ENCODE data around the gene LDLRAD4. TPM values are rescaled to one million over a fixed set of nuclear protein-coding genes. Genes with fewer than 3 reads are reported as not detected.

The LDLRAD4 gene
- total and polyA plus RNA-seq, 2 experiments from 2014 or later, result 0.73 to 1.9 TPM

DNA sequence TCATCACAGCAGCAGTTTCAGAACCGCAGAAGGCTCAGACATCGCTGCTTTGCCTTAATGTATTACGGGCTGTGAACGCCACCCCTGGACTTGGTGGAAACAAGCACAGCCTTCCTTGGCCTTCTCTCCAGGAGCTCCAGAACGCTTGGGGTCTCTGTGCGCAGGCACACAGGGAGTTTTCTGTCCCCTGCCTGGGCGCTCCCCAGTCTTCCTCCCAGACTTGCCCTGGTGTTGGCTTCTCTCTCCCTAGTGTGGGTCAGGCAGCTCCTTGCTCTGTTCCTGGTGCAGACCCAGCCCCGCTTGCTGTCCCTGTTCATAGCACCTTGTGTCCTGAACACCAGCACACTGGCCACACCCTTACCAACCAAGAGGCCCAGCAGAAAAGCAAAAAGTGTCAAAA lies 404.2 kb downstream of the LDLRAD4 start:
- Histone ChIP-seq H3K4me1 (ENCODE audit: insufficient read depth) (no peaks in the 10 kb centered on the region), H3K27me3 (ENCODE audit: insufficient read depth) (no peaks in the 10 kb centered on the region), H2AFZ (no peak overlapping the region), H3K79me2 (replicated peaks; ENCODE audit: insufficient read depth) (no peaks in the 10 kb centered on the region), H3K36me3 (ENCODE audit: insufficient read depth) (no peaks in the 10 kb centered on the region), H4K20me1 (replicated peaks; ENCODE audit: insufficient read depth) (no peaks in the 10 kb centered on the region), H3K4me3 (no peak overlapping the region), H3K9me2 (ENCODE audit: insufficient read depth) (no peaks in the 10 kb centered on the region), H3K27ac (ENCODE audit: low read depth) (no peak overlapping the region), H3F3A (replicated peaks; ENCODE audit: low read depth) (no peaks in the 10 kb centered on the region), H3K4me2 (no peak overlapping the region)
- DNase-seq (ENCODE audit: low spot score), result no peak
- Mint-ChIP-seq H3K4me1 (peaks cover 5% of the 10 kb centered on the region; the same call in 1 of the 3 replicates), H3K4me3 (no peak overlapping the region), H3K27ac (0 out of 2 replicates have a peak overlapping the region, but pooled peaks have one; percentile 43), H3K9me3 (no peaks in the 10 kb centered on the region; the same call in 2 of the 3 replicates), H3K27me3 (ENCODE audit: insufficient read depth, low read depth, poor library complexity) (peaks cover 8% of the 10 kb centered on the region), H3K36me3 (ENCODE audit: low read depth) (no peaks in the 10 kb centered on the region)
- TF ChIP-seq JUNB (IDR thresholded peaks at IDR 0.05; ENCODE audit: unreplicated experiment) (no peak), POLR2AphosphoS5 (IDR thresholded peaks at IDR 0.05; ENCODE audit: low read depth) (no peak), NANOG (IDR thresholded peaks at IDR 0.05; ENCODE audit: borderline replicate concordance) (no peak), STAT1 (IDR thresholded peaks at IDR 0.05; ENCODE audit: unreplicated experiment) (no peak), CREB1 (CRISPR knock-in tag; IDR thresholded peaks at IDR 0.05; ENCODE audit: low read depth) (no peak), CTCF (conservative IDR thresholded peaks at IDR 0.05; ENCODE audit: low read depth in 2 of 2) (no peak), EZH2 (IDR thresholded peaks at IDR 0.05; ENCODE audit: low read depth, unreplicated experiment) (no peak), ZNF331 (CRISPR knock-in tag; IDR thresholded peaks at IDR 0.05; ENCODE audit: low read depth) (no peak), ZNF462 (CRISPR knock-in tag; IDR thresholded peaks at IDR 0.05) (no peak), EZH2phosphoT487 (IDR thresholded peaks at IDR 0.05; ENCODE audit: unreplicated experiment) (no peak), ZNF114 (CRISPR knock-in tag; IDR thresholded peaks at IDR 0.05) (no peak)
- TF ChIP-seq, protein P1, sequence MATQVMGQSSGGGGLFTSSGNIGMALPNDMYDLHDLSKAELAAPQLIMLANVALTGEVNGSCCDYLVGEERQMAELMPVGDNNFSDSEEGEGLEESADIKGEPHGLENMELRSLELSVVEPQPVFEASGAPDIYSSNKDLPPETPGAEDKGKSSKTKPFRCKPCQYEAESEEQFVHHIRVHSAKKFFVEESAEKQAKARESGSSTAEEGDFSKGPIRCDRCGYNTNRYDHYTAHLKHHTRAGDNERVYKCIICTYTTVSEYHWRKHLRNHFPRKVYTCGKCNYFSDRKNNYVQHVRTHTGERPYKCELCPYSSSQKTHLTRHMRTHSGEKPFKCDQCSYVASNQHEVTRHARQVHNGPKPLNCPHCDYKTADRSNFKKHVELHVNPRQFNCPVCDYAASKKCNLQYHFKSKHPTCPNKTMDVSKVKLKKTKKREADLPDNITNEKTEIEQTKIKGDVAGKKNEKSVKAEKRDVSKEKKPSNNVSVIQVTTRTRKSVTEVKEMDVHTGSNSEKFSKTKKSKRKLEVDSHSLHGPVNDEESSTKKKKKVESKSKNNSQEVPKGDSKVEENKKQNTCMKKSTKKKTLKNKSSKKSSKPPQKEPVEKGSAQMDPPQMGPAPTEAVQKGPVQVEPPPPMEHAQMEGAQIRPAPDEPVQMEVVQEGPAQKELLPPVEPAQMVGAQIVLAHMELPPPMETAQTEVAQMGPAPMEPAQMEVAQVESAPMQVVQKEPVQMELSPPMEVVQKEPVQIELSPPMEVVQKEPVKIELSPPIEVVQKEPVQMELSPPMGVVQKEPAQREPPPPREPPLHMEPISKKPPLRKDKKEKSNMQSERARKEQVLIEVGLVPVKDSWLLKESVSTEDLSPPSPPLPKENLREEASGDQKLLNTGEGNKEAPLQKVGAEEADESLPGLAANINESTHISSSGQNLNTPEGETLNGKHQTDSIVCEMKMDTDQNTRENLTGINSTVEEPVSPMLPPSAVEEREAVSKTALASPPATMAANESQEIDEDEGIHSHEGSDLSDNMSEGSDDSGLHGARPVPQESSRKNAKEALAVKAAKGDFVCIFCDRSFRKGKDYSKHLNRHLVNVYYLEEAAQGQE (IDR thresholded peaks at IDR 0.05; ENCODE audit: unreplicated experiment), result no peak
- TF ChIP-seq, protein P2, sequence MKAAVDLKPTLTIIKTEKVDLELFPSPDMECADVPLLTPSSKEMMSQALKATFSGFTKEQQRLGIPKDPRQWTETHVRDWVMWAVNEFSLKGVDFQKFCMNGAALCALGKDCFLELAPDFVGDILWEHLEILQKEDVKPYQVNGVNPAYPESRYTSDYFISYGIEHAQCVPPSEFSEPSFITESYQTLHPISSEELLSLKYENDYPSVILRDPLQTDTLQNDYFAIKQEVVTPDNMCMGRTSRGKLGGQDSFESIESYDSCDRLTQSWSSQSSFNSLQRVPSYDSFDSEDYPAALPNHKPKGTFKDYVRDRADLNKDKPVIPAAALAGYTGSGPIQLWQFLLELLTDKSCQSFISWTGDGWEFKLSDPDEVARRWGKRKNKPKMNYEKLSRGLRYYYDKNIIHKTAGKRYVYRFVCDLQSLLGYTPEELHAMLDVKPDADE (IDR thresholded peaks at IDR 0.05), result no peak
- ATAC-seq, result no peak

Measured in GM23338 (cell line).